Astrocyte (in vitro differentiated cells and primary cell): ENCODE results near the gene CFDP1. TPM values are rescaled to one million over a fixed set of nuclear protein-coding genes. Genes with fewer than 3 reads are reported as not detected.
"Not testable (repeated sequence)": the region's sequence is repeated elsewhere in the genome, so short reads cannot be mapped to it uniquely, and the experiment has no call there.

Experiments used
- DNase-seq: peaks from one replicate; pipeline ENCODE4 v3.0.0-alpha.2; 2010; ENCODE audit warnings: low read depth
- FAIRE-seq: peaks from 2 replicates; lab custom pipeline; 2011; peaks lifted over from hg19 to GRCh38; lab: Jason Lieb, UNC
- H2AFZ ChIP-seq: 2 replicates; pipeline ENCODE4 v1.6.0; 2012; ENCODE audit warnings: low read depth, low read length, inconsistent platforms
- H3K27ac ChIP-seq: 2 replicates; pipeline ENCODE4 v1.5.1; 2011; ENCODE audit warnings: low read depth, low read length, inconsistent platforms
- H3K27me3 ChIP-seq: 2 replicates; pipeline ENCODE4 v1.6.0; 2011; ENCODE audit warnings: low read length, inconsistent platforms; ENCODE audit not compliant: insufficient read depth
- H3K36me3 ChIP-seq: 2 replicates; pipeline ENCODE4 v1.5.1; 2011; ENCODE audit warnings: low read length, inconsistent platforms; ENCODE audit not compliant: insufficient read depth
- H3K4me1 ChIP-seq: 2 replicates; pipeline ENCODE4 v1.5.1; 2011; ENCODE audit warnings: low read length, inconsistent platforms; ENCODE audit not compliant: insufficient read depth
- H3K4me2 ChIP-seq: 2 replicates; pipeline ENCODE4 v1.6.0; 2012; ENCODE audit warnings: low read length, inconsistent platforms
- H3K4me3 ChIP-seq: 2 replicates; pipeline ENCODE4 v1.5.1; 2011; ENCODE audit warnings: low read depth, mild to moderate bottlenecking, low read length, inconsistent platforms; ENCODE audit not compliant: insufficient read depth
- H3K79me2 ChIP-seq: 2 replicates; pipeline ENCODE4 v1.6.0; 2012; ENCODE audit warnings: mild to moderate bottlenecking, low read length, inconsistent platforms; ENCODE audit not compliant: insufficient read depth
- H3K9ac ChIP-seq: 2 replicates; pipeline ENCODE4 v1.6.0; 2012; ENCODE audit warnings: mild to moderate bottlenecking, low read length, inconsistent platforms
- H3K9me3 ChIP-seq: 2 replicates; pipeline ENCODE4 v1.5.1; 2012; ENCODE audit warnings: low read depth, mild to moderate bottlenecking, low read length, inconsistent platforms; ENCODE audit not compliant: insufficient read depth
- H4K20me1 ChIP-seq: 2 replicates; pipeline ENCODE4 v1.6.0; 2012; ENCODE audit warnings: low read length, inconsistent platforms; ENCODE audit not compliant: insufficient read depth
- H3K27ac Mint-ChIP-seq: one replicate; pipeline ENCODE4 v1.8.0; 2021; ENCODE audit warnings: mild to moderate bottlenecking, mixed read lengths; ENCODE audit not compliant: unreplicated experiment
- H3K27me3 Mint-ChIP-seq: one replicate; pipeline ENCODE4 v1.8.0; 2021; ENCODE audit warnings: low read depth, mixed read lengths; ENCODE audit not compliant: unreplicated experiment
- H3K36me3 Mint-ChIP-seq: one replicate; pipeline ENCODE4 v1.8.0; 2021; ENCODE audit warnings: low read depth, mixed read lengths; ENCODE audit not compliant: unreplicated experiment
- H3K4me1 Mint-ChIP-seq: one replicate; pipeline ENCODE4 v1.8.0; 2021; ENCODE audit warnings: low read depth, mixed read lengths; ENCODE audit not compliant: unreplicated experiment
- H3K4me3 Mint-ChIP-seq: one replicate; pipeline ENCODE4 v1.8.0; 2021; ENCODE audit warnings: mild to moderate bottlenecking, moderate library complexity, mixed read lengths; ENCODE audit not compliant: unreplicated experiment
- H3K9me3 Mint-ChIP-seq: one replicate; pipeline ENCODE4 v1.8.0; 2021; ENCODE audit warnings: mild to moderate bottlenecking, mixed read lengths; ENCODE audit not compliant: unreplicated experiment
- CTCF ChIP-seq: IDR thresholded peaks from 2 replicates; pipeline ENCODE4 v1.5.1; 2011; ENCODE audit warnings: low read depth, mild to moderate bottlenecking, inconsistent platforms, low read length, moderate library complexity; ENCODE audit not compliant: insufficient read depth
- EZH2 ChIP-seq: IDR thresholded peaks from 2 replicates; pipeline ENCODE4 v1.6.1; 2012; ENCODE audit warnings: mild to moderate bottlenecking, low read length, inconsistent platforms; ENCODE audit not compliant: insufficient read depth
- total RNA-seq: library from RNA; stranded (reverse); gene quantifications from 2 replicates; pipeline ENCODE4 v1.2.1, GENCODE V29; 2021

Gene CFDP1
- total RNA-seq, 1 donor from 2014 or later: 36.9 TPM

DNA sequence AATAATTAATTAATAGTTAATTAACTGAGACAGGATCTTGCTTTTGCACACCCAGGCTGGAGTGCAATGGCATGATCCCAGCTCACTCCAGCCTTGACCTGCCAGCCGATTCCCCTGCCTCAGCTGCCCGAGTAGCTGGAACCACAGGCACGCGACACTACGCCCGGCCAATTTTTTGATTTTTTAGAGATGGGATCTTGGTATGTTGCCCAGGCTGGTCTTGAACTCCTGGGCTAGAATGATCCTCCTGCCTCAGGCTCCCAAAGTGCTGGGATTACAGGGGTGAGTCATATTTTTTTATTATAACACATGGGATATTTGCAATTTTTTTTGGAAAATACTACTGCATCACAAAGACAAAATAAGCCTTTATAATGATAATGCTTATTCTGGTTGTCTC is 151.5 kb downstream of the CFDP1 start:
- H3K27me3 Mint-ChIP-seq: no peaks in the 10 kb centered on the region
- no peak overlapping the region for H3K27ac ChIP-seq
- TF ChIP-seq CTCF (no peak), EZH2 (no peak)

DNA sequence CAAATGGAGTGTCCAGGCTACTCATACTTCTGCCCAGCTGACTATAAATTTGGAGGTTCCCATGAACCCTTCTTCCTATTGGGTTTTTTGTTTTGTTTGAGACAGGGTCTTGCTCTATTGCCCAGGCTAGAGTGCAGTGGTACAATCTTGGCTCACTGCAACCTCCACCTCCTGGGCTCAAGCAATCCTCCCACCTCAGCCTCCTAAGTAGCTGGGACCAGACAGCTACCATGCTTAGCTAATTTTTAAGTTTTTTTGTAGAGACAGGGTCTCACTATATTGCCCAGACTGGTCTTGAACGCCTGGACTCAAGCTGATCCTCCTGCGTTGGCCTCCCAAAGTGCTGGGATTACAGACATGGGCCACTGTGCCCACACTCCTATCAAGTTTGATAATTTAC is 152.3 kb downstream of the CFDP1 start:
- not testable (repeated sequence) for H3K9me3 Mint-ChIP-seq, H3K27me3 ChIP-seq, H3K27ac ChIP-seq, H3K36me3 Mint-ChIP-seq, H2AFZ ChIP-seq, H3K4me1 ChIP-seq, H3K4me2 ChIP-seq, H3K4me3 ChIP-seq, H4K20me1 ChIP-seq, FAIRE-seq, H3K9ac ChIP-seq, DNase-seq, H3K9me3 ChIP-seq, H3K79me2 ChIP-seq, H3K36me3 ChIP-seq, H3K27ac Mint-ChIP-seq, H3K27me3 Mint-ChIP-seq, H3K4me3 Mint-ChIP-seq
- peaks cover 11% of the 10 kb centered on the region for H3K4me1 Mint-ChIP-seq

More for the DNA sequence above, 151.5 kb downstream of the CFDP1 start:
- Histone ChIP-seq H3K9me3 (no peaks in the 10 kb centered on the region), H3K4me3 (no peak overlapping the region), H3K36me3 (no peaks in the 10 kb centered on the region), H3K27me3 (no peaks in the 10 kb centered on the region), H3K4me2 (no peak overlapping the region), H2AFZ (no peak overlapping the region), H3K4me1 (no peaks in the 10 kb centered on the region), H3K79me2 (no peaks in the 10 kb centered on the region), H4K20me1 (no peaks in the 10 kb centered on the region), H3K9ac (no peak overlapping the region)
- FAIRE-seq (no peak), DNase-seq (no peak)
- Mint-ChIP-seq H3K9me3 (no peaks in the 10 kb centered on the region), H3K36me3 (peaks cover 5% of the 10 kb centered on the region), H3K4me1 (peaks cover 12% of the 10 kb centered on the region), H3K27ac (no peak overlapping the region), H3K4me3 (no peak overlapping the region)

DNA sequence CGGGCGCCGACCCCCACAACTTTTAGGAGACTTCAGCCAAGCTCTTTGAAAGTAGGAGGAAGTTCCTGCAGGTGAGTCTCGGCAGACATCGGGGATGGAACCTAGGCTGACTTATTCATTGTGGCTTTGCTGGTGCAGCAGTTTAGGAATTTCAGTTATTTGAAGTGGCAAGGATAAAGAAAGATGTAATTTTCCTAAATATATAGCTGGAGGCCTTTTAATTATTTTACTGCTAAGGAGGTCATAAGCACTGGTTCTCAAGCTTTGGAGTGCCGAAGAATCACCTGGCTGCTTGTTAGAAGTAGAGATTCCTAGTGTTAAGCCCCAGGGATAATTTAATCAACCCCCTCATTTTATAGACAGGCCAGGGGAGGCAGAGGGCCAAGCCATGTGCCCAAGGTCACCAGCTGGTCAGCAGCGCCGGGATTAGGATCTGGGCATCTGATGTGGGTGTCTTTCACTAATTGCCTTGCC is 152.9 kb downstream of the CFDP1 start:
- no peaks in the 10 kb centered on the region for H3K9me3 ChIP-seq

More for the DNA sequence above, 152.9 kb downstream of the CFDP1 start:
- FAIRE-seq (no peak), DNase-seq (no peak)
- H3K27me3 ChIP-seq: no peaks in the 10 kb centered on the region
- H3K79me2 ChIP-seq: no peaks in the 10 kb centered on the region
- peaks cover 11% of the 10 kb centered on the region for H3K4me1 Mint-ChIP-seq
- no peak overlapping the region for H3K9ac ChIP-seq
- no peaks in the 10 kb centered on the region for H3K9me3 Mint-ChIP-seq
- TF ChIP-seq CTCF (no peak), EZH2 (no peak)
- no peak overlapping the region for H3K4me3 ChIP-seq
- H3K4me2 ChIP-seq: no peak overlapping the region
- H3K36me3 Mint-ChIP-seq: peaks cover 3% of the 10 kb centered on the region
- no peak overlapping the region for H3K4me3 Mint-ChIP-seq
- H3K27me3 Mint-ChIP-seq: no peaks in the 10 kb centered on the region
- H3K27ac ChIP-seq: no peak overlapping the region
- H3K36me3 ChIP-seq: no peaks in the 10 kb centered on the region
- peak overlapping the region; percentile 10 for H3K27ac Mint-ChIP-seq
- no peaks in the 10 kb centered on the region for H3K4me1 ChIP-seq
- no peaks in the 10 kb centered on the region for H4K20me1 ChIP-seq
- H2AFZ ChIP-seq: no peak overlapping the region
